Measurements from ENCODE around the gene TNFRSF14.

TNFRSF14 gene

DNA sequence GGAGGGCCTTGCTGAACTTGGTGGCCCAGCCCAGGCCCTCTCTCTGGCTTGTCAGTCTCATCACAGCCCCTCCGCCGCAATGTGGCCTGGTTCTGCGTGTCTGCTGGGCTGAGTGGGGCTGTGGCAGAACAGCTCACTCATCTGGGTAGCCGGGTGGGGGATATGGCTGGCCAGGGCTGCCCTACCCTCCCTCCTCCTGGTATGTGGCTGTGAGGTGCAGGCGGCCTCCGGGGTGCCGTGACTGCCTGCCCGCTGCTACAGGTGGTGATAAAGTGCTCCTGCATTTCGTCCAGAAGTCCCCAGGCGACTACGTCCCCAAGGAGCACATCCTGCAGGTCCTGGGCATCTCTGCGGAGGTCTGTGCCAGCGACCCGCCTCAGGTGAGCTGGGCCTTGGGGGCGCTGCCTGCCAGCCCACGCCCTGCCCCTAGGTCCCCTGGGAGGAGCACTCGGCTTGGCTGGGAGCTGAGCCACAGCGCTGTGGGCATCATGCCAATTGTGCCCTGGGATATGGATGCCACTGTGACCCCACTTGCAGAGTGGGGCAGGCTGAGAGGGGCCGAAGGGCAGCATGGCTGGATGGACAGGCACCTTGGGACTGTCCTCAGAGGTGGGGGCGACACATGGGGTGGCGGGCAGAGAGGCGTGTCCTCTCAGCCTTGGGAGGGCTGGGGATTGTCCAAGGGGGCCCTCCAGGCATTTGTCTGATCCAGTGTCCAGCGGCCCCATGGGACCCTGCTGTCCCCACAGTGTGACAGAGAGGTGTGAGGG is 32.7 kb downstream of the TNFRSF14 start:
- DNase-seq (ENCODE audit: low read depth) = no peak

DNA sequence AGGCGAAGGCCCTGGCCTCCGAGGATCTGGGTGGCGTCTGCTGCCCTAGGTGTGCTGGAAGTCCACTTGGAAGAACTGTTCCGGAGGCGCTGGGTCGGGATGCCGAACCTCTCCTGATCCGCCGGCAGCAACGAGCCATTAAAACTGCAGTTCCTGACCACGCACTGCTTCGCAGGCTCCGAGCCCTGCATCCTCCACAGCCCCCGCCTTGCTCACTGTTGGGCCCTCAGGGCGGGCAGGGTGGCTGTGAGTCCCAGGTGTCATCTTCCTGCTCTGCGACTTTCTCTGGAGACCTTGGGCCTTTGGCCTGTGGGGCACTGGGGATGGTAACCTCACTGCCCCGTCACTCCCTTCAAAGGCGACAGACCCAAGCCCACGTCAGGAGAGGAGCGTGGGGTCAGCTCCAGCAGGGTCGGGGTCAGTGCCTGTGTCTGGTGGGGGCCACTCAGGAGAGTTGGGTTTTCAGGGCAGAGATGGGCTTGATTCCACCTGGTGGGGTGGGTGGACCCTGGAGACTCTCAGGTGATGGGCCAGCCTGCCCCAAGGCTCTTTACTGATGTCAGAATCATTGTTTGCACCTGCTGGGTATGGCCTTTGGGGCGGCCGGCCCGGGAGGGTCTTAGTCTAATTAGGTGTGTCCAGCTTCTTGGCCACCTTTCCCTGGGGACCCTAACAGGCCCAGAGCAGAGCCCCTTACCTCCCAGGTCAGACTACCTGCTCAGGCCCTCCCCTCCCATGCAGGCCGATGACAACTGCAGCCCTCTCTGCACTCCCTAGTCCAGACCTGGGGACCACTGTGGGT is 33.5 kb downstream of the TNFRSF14 start:
- no peak for DNase-seq (ENCODE audit: low read depth)

DNA sequence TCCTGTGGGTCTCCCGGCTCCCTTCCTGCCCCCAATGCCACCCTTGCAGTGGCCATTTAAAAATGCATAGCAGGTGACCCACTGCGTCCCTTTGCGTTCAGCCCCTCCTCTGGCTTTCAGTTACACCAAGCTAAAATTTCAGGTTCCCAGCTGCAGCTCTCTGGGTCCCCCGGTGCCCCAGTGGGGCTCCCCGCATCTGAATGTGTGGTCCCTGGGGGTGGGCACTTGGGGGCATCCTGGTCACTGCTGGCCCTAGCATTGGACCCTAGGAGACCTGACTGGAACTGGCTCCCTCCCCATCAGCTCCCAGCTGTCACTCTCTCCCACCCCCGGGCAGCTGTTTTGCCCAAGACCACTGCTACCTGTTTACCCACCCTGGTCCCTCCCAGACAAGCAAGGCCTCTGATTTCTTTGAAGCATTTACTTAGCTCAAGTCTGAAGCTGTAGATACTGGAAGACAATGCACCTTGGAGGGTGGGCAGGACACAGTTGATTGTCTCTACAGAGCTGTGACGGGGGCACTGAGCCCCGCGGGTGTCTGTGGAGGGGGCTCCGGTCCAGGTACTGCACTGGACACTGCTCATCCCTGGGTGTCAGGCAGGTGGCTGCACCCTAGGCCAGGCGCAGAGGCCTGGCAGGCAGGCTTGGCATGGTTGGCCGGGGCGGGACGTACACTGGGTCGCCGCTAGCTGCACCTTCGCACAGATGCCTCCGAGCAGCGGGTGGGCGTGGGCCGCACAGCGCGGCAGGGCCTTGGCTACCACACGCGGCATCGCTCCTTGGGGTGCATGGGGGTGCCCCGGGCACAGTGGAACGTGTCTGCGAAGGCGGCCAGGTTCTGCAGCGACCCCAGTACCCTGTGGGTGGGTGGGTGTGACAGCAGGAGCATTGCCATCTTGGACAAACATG is 34.3 kb downstream of the TNFRSF14 start:
- no peak for DNase-seq (ENCODE audit: low read depth)

DNA sequence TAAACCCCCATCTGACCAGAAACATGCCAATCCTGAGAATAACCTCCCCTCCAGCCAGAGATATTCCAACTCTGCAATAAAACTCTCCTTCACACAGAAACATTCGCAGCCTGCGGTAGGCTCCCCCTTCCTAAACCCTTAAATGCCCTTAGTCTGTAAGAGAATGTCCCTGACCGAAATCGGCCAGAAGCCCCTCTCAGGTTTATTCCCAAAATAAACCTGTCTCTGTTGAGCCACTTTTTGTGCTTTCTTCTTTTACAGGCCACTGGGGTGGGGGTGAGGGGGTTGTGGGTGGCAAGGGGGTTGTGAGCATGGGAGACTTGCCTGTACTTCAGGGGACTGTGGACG is 35.0 kb downstream of the TNFRSF14 start:
- DNase-seq (ENCODE audit: low read depth) = no peak

DNA sequence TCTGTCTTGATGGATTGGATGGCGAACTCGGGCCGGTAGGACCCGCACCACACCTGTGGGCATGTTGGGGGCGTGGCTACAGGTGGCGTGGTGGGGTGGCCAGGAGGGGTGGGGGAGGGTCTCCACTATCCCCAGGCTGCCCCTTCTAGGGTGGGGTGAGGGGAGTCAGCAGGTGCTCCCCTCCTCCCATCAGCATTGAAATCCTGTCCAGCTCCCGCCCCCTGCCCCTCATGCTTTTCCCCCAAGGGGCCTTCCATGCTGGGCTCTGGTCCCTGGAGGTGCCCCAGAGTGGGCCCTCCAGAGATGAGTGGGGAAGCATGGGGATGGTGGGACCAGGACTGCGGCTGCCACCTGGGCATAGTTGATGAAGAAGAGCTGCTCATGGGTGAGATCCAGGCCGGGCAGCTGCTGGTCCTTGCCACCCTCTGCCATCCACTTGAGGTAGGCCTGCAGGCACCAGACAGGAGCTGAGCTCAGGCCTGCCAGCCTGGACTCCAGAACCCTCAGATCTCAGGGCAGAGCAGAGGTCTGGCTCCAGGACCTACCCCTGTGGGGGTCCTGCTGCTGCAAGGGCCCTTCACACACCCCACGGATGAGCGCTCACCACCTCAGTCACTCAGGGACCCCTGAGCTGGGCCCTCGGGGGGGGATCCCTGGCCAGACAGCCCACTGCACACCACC is 35.5 kb downstream of the TNFRSF14 start:
- no peak for DNase-seq (ENCODE audit: low read depth)

DNA sequence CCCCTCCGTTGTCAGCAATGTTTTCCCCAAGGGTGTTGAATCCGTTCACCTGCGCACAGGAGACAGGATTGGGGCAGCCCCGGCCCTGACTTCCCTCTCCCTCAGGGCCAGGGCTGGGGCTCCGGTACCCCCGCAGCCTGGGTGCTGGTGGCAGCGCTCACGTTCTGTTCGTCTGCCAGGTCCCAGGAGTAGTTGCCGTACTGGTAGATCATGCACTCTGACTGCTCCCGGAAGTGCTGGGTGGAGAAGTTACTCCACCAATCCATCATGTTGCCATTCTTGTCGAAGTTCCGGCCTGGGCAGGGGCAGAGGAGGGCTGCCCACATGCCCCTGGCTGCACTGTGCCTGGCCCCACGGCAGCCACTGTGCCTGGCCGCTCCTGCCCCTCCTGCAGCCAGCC is 36.5 kb downstream of the TNFRSF14 start:
- no peak for DNase-seq (ENCODE audit: low read depth)

DNA sequence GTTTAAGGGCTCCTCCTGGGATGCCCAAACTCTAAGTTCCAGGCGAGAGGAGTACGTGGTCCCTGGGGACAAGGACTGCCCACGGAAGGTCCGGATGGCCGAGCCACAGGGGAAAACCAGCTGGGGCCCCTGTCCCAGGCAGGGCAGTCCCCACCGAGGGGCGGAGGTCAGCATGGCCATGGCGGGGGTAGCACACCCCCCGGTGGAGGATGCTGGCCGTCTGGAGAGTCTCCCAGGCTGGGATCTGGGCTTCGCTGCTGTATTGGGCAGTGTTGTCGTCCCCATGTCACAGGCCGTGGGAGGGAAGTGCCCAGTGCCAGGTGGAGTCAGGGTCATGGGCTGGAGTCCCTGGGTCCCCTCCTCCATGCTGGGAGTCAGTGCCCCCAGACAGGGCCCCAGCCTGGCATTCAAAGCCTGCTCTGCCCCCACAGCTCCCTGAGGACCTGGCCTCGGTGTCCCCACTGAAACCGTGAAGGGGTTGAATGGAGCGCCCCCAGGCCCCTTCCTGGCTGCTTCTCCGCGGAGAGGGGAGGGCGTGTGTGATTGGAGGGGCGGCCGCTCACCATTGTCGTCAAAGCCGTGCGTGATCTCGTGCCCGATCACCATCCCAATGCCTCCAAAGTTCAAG is 37.2 kb downstream of the TNFRSF14 start:
- no peak for DNase-seq (ENCODE audit: low read depth)

DNA sequence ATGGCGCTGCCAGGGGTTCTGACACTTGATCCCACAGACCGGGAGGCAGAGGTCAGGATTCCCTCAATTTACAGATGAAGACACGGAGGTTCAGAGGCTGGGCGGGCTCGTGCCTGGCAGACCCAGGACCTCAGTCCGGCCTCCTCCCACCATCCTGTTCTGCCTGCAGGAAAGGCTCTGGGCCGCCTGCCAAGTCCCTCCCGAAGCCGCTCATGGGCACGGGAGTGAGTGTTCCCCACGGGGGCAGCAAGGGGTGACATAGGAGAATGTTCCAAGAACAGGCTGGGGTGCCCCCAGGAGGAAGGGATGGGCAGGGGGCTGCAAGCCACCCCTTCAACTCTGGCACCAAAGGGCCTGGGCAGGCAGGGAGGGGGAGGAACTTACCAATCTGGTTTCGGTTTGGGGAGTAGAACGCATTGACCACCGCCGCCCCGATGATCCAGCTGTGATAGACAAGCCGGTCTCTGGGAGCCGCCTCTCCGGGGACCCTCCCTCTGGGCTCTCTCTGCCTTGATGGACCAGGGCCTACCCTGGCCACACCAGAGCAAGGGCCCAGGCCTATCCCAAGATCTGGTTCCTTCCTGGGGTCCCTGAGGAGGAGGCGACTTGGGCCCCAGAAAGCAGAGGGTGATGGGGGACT is 38.0 kb downstream of the TNFRSF14 start:
- no peak for DNase-seq (ENCODE audit: low read depth)

DNA sequence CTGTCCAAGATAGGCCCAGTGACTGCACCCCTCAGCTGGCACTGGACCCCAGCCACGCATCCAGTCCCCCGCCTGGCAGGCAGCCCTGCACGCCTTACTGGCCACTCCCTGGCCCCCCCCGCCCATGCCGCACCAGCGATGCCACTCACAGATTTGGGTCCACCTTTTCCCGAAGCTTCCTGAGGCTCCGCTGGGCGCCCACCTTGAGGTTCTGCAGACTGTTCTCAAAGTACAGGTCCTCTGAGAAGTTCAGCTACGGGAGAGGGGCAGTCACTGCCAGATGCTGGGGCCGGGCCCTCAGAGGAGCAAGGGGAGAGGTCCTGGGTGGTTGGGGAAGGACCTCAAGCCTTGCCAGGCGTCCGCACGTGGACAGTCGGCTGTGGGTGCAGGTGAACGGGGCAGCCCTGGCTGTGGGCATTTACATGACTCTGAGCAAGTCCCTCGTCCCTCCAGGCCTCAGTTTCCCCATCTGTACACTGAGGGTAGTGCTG is 38.5 kb downstream of the TNFRSF14 start:
- no peak for DNase-seq (ENCODE audit: low read depth)

DNA sequence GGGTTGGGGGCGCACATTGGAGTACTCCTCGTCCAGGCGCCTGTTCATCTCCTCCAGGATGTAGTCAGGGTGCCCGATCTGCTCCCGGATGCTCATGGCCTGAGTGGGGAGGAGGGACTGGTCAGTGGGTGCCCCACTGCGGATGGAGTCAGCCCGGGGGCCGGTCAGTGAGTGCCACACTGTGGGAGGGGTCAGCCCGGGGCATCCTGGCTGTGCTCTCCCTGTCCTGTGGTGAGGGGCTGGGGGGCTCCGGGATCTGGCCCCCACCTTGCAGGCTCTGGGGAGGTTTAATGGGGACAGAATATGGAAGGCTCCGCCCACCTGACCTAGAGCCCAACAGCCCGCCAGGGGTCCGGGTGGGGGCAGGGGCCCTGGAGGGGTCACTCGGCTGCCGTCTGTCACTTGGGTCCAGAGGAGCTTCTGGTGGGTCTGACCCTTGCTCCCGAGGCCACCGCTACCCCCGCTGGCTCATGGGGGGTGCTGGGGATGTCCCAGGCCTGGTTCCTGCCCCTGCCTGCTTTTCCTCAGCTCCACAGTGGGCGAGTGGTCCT is 39.2 kb downstream of the TNFRSF14 start:
- DNase-seq (ENCODE audit: low read depth) = no peak

DNA sequence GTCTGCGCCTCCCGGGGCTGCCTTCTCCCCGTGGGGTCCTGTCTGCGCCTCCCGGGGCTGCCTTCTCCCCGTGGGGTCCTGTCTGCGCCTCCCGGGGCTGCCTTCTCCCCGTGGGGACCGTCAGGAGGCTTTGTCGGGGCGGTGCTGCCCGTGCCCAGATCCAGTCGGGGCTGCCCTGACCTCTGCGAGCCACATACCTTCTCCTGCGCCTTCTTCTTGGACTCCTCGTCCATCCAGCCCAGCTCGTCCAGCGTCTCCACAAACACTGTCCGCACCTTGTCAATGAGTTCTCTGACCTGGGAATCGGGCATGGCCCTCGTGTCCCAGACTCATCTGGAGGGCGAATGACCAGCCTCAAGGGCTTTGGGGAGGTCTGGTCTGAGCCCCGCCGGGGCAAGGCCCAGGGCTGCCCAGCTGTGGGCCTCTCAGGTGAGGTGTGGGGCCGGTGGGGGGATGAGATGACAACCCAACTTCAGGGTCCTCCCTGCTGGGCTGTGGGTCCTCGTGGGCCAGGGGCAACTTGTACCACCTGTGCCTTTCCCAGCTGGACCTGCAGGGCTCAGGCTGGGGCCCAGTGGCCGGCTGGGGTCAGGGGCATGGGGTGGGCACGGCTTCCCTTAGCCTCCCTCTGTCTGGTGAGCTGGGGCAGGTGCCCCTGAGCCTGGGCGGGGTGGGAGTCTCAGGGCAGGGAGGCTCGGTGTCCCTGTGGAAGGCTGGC is 39.8 kb downstream of the TNFRSF14 start:
- no peak for DNase-seq (ENCODE audit: low read depth)

DNA sequence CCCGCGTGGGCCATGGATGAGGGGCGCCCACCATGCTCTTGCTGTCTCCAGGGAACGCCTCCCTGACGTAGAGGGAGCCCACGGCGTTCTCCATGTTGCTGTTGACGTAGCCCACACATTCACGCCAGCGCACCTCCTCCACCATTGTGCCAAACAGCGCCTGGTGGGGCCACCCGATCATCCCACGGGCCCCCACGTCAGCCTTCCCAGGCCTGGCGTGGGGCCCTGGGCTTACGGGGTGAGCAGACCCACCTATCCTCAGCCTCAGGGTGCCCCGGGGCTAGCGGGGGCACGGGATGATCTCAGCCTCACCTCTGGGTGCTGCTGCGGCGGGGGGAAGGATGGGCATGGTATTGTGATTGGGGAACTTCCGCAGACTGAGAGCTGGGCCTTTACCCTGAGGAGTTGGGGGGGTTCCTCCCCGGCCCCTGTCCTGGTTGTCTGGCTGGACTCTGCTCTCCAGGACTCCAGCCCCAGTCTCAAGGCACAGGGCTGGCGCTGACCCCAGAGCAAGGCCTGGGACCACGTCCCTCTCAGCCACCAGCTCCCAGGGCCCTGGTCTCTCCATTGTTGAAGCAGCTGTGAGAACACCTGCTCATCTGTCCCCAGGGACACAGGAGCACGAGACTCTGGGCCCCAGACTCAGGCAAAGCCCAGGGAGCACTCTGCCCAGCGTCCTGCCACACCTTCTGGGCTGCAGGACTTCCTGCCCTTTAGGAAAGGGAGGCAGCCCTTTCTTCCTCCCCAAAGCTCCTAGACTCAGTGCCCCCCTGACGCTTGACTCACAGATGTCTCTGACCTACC is 40.6 kb downstream of the TNFRSF14 start:
- DNase-seq (ENCODE audit: low read depth) = no peak

DNA sequence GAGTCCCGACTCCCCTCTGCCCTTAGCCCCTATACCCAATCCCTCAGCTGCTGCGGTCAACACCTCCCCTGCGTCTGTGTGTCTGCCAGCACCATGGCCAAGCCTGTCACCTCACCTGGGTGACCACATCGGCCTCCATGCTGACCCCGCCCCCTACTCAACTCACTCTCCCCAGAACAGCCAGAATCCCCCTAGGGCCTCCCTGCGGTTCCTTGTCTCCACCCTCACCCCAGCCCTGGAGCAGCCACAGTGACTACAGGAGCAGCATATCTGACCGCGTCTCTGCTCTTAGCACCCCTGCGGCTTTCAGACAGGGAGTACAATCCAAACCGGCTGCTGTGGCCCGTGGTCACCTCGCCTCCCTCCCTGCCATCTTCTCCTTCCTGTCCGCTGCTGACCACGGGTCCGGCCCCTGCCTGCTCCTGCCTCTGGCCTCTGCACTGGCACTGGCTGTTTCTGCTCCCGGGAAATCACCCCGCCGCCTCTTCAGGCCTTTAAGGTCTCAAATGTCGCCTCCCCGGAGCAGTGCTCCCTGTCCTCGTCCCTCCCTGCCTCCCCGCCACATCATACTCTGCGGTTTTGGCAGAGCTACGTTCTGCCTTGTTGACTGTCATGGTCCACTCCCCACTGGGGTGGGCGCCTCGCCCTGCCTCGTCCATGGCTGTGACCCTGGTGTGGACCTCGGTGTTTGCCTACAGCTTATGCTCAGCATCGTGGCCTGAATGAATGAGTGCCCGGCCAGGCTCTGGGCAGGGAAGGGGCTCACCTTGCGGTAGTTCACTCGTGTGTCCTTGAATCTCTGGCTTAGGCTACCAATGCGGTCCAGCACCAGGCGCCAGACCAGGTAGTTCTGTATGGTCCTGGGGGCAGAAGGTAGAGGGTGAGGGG is 41.5 kb downstream of the TNFRSF14 start:
- DNase-seq (ENCODE audit: low read depth) = no peak

DNA sequence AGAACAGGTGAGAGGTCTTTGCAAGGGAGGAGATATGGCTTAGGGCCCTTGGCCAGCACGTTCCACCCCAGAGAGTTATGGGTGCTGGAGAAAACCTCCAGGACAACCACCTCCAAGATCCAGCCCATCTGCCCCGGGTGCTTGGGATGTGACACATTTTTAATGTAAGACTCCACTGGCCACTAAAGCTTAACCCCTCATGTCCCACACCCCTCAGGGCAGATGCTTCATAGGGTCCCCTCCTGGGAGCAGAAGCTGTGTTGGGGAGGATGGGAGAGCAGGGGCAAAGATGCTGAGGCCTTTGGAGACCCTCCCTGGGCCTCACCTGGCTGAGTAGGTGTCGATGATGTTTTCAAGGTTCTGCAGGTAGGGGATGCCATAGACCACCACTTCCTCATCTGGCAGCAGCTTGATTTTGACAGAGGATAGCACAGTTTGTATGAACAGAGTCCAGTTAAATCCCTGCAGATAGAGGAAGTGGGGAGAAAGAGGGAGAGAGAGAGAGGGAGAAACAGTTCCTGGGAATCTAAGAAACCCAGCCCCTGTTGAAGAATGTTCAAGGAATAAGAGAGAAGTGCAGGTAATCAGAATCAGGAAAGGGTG is 42.3 kb downstream of the TNFRSF14 start:
- no peak for DNase-seq (ENCODE audit: low read depth)

DNA sequence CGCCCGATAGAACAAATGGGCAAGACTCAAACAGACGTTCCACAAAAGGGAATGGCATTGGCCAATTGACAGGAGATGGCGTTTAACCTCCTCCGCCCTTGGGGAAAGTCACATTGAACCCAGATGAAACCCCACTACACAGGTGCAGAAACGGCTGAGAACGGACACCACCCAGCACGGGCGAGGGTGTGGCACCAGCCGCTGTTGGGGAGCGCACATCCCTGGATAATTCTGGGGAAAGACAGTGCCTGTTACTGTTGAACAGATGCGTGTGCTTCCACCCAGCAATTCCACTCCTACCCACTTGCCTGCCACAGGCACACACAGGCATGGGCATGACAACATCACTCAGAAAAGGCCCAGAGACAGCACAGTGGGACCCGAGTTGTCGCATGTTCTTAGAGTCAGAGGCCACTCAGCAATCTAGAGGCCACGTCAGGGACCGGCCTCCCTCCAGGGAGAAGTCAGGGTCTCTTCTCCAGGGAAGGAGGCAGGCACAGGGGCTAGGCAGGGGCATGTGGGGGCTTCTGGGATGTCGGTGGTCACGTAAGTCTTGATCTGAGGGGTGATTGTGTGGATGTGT is 45.6 kb downstream of the TNFRSF14 start:
- DNase-seq (ENCODE audit: low read depth) = no peak

DNA sequence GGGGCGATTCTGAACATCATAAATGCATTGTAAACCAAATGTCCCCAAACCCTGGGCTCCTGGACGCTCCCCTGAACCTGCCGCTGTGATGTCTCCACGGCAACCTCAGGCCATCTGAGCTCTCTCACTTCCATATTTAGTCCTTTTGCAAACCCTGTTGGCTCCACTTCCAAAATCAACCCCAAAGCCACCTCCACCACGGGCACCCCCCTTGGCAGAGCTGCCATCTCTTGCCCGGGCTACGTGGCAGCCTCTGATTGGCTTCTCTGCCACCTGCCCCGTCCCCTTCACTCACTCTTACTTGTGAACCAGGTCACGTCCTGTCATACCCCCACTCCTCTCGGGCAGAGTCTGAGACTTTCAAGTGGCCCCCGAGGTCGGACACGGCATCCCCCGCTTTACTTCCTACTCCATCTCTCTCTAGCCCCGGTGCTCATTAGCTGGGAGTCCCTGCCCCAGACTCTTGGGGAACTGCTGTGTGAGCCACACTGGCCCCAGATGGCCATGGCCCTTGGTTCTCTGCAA is 46.2 kb downstream of the TNFRSF14 start:
- no peak for DNase-seq (ENCODE audit: low read depth)
